Hematopoietic multipotent progenitor cell treated with erythropoietin and hydrocortisone succinate and interleukin-3 and kit ligand, for 8 days (in vitro differentiated cells): ENCODE data around the gene RBM3.

Experiments used
- DNase-seq: peaks from one replicate; pipeline ENCODE4 v3.0.0-alpha.2; 2015

The RBM3 gene

DNA sequence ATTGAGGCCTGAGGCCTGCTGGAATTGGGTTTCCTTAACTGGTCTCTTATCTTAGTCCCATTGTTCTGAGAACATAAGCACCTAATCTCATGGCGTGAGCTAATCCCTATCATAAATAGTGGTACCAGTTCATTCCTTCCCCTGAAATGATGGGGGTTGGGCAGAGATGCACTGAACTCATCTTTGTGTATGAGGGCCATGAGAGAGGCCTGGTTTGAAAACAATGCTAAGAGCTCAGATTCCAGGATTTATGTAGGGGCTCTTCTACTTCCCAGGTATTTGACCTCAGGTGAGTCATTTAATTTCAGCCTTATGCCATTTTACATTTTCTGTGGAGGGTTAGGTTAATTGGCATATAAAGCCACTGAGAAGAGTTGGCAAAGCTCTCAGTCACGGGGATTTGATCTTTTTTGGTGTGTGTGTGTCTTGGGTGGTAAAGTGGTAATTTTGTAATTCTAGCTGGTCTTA lies 4.4 kb downstream of the RBM3 start:
- DNase-seq, result no peak

DNA sequence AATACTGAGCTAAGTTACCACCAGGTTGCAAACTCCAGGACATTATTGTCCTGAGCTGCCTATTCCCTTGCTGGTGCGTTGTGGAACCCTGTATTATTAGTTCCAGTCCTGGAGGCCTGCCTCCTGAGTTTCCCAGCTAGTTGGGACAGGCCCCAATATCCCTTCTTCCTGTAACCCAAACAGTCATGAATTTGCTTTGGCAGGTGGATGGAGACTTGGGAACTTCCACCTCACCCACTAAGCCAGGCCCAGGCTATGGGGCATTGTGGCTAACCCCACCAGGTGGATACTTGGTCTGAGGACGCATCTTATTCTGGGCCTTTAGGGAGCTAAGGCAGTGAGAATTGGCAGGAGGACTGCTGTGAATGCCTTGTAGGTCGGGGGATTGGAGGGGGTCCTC lies 5.0 kb downstream of the RBM3 start:
- no peak for DNase-seq

DNA sequence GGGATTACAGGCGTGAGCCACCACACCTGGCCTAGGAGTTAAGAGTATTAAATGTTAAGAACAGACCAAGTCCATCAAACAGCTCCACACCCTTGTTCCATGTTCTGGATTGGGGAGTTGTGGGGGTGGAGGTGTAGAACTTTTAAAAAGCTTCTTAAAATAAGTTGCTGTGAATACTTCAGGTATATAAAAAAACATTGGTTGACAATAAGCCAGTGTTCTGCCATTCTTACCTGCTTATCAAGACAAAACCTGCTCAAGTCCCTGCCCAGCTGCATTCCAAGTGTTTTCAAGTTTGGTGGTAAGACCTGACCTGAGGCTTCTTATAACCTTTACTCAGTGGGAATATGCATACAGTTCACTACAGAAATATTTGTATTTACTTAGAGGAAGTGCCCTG lies 6.4 kb downstream of the RBM3 start:
- DNase-seq, result no peak

DNA sequence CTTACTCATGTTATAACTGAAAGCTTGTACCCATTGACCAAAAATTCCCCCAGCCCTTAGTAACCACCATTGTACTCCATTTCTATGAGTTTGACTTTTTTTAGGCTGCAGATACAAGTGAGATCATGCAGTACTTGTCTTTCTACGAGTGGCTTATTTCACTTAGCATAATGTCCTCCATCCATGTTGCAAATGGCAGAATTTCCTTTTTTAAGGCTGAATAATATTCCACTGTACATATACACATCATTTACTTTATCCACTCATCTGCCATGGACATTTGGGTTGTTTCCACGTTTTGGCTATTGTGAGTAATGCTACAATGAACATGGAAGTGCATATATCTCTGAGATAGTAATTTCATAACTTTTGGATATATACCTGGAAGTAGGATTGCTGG lies 10.4 kb downstream of the RBM3 start:
- DNase-seq, result no peak

DNA sequence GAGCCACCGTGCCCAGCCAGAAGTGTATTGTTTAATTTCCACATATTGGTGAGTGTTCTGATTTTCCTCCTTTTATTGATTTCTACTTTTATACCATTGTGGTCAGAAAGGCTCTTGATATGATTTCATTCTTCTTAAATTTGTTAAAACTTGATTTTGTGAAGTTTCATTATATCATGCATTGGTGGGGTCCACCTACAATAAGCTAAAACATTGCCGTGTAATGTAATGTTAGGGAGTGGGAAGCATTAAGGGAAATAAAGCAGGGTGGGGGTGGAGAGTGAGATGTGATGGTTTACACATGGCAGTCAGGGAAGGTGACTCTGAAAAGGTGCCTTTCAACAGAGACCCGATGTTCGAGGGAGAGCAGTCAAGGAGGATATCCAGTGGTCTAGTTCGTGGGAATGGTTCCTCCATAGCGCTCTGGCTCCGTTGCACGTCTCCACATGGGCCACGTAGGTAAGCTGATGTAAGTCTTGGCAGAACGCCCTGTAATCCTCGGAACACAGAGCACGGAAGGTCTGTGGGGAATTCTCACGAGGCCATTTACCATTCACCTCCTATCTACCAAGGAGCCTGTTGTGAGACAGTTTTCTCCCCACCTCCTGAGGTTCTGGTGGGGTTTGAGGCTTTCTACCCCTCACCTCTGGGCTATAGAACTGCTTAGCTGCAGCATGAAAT lies 15.3 kb downstream of the RBM3 start:
- DNase-seq, result no peak

DNA sequence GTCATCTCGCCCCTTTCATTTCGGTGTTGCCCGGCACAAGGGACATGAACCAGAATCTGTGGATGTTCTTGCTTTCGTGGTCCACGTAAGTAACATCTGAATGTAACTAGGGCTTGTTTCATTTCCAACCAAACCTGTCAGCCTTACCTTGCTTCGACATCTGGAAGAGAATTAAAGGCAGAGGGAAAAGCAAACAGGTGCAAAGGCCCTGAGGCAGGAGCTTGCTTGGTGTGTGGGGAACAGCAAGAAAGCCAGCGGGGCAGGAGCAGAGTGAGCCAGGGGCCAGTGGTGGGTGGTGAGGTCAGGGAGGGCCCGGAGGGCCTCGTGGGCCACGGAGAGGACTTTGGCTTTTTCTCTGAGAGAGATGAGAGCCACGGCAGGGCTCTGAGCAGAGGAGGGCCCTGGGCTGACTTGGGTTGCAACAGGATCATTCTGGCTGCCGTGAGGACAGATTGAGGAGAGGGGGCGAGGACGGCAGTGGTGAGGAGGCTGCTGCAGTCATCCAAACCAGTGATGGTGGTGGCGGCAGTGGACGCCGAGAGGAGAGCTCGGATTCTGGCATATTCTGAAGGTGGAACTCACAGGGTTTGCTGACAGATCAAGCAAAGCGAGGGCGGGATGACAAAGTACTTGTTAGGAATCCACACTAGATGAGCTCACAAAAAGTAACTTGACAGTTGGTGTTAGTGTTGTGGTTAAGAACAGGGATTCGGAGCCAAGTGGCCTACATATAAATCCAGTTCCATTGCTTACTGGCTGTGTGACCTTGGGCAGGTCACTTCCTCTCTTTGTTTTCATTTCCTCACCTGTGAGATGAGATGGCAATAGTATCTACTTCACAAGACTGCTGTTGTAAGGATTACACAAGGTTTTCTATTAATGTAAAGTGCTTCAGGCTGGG lies 16.2 kb downstream of the RBM3 start:
- no peak for DNase-seq

DNA sequence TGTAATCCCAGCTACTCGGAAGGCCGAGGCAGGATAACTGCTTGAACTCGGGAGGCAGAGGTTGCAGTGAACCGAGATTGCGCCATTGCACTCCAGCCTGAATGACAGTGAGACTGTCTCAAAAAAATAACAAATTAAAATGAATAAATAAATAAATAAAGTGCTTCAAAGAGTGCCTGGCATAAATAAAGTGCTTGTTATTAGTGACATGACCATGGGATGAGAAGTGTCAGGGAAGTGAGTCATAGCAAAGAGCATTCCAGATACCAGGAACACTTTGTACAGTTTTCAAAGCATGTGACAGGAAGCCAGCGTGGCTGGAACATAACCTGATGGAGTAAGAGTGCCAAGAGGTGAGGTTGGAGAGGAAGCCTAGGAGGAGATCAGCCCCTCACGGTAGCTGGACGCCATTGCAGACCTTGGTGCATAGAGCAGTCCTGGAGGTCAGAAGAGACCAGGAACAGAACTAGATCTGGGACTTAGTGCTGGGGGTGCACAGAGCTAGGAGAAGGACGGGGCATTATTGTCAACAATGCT lies 17.0 kb downstream of the RBM3 start:
- no peak for DNase-seq

DNA sequence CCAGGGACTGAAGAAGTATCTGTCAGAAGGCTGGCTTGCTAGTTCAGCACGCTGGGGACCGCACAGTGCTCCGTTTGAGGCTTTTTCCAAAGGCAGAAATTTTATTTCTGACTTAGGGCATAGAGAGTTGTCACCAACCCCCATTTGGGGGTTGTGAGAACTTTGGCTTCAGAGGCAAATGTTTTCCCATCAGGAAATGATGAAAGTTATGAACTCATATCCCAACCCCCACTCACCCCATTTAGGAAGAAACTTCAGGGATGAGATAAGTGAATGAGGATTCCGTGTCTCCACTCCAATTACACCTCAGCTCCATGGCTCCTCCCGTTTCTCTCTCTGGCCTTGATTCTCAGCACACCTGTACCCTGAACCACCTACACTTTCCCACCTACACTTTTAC lies 18.7 kb downstream of the RBM3 start:
- no peak for DNase-seq

DNA sequence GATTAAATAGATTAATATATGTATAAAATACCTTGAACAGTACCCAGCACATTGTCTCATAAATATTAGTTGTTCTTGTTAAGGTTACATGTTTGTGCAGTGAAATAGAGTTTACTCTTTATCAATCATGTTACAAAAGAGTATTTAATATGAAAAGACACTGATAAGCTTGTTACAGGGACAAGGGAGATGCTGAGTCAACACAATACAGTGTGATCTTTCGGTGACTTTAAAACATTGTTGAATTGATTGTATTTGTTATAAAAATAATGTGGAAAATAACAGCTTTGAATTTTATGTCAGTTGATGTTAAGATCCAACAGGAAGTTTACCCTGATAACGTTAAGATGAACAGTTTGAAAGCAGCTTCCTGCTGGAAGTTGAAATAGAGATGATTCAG lies 21.6 kb downstream of the RBM3 start:
- peak; percentile 23 for DNase-seq

DNA sequence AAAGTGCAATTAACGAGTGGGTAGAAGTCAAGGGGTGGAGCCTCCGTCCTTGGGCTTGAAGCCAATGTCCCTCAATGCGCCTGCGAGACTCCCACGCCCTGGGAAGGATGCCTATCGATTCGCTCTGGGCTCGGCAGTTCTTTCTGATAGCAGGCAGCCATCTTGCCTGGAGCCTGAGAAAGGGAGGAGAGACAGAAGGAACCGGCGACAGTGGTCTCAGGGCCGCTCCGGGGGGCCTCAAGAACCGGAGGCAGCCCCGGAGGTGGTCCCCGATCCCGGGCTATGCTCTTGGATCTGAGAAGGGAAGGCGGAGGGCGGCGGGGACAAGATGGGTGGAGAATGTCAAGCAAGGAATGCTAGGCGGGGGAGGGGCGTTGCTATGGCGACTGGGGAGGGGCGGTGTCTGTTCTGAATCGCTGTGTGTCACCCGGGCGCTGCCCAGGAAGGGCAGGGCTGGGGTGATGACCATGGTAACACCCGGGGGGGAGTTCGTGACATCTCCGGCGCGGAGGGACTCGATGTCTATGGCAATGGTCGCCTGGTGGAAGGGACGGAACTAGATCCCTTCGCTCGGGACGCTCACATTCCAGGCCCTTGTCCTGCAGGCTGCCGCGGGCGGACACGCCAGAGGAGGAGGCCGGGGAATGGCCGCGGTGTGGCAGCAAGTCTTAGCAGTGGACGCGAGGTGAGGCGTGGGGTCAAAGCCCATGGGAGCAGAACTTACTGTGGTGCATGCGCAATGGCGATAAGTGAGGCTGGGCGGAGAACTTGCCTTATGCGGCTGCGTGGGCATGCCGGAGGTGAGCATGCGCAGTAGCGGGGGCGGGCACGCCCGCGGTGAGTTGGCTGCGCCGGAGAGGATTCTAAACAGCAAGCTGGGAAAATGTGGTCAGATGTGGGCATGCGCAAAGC lies 23.3 kb downstream of the RBM3 start, which contains the start of gene WDR13:
TSS of gene WDR13 (plus strand) at position 140 of the 912 bp plus-strand sequence. CDS start at position 645, 505 bp downstream.
- DNase-seq, result peak; percentile 95

DNA sequence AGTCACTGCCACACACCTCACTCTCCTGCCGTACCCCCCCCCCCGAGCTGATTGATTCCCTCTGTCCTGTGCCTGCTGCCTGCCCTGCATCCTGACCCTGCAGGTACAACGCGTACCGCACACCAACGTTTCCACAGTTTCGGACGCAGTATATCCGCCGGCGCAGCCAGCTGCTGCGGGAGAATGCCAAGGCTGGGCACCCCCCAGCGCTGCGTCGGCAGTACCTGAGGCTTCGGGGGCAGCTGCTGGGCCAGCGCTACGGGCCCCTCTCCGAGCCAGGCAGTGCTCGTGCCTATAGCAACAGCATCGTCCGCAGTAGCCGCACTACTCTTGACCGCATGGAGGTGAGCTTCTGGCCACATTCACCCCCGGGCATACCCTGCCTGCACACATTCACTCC lies 24.3 kb downstream of the RBM3 start:
- no peak for DNase-seq

DNA sequence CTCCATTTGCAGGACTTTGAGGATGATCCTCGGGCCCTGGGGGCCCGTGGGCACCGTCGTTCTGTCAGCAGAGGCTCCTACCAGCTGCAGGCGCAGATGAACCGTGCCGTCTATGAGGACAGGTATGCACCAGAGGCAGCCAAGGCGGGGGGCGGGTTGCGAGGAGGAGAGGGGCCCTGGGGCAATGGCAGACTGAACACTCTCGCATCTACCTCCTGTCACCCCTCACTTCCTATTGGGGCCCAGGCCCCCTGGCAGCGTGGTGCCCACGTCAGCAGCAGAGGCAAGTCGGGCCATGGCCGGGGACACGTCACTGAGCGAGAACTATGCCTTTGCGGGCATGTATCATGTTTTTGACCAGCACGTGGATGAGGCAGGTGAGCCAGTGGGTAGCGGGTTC lies 25.1 kb downstream of the RBM3 start:
- no peak for DNase-seq

DNA sequence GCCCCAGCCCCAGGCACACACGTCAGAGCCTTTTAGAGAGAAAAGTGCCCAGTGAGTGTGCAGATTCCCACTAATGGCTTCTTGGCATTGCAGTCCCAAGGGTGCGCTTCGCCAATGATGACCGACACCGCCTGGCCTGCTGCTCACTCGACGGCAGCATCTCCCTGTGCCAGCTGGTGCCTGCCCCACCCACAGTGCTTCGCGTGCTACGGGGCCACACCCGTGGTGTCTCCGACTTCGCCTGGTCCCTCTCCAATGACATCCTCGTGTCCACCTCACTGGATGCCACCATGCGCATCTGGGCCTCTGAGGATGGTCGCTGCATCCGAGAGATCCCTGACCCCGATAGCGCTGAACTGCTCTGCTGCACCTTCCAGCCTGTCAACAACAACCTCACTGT lies 25.9 kb downstream of the RBM3 start:
- DNase-seq, result no peak

DNA sequence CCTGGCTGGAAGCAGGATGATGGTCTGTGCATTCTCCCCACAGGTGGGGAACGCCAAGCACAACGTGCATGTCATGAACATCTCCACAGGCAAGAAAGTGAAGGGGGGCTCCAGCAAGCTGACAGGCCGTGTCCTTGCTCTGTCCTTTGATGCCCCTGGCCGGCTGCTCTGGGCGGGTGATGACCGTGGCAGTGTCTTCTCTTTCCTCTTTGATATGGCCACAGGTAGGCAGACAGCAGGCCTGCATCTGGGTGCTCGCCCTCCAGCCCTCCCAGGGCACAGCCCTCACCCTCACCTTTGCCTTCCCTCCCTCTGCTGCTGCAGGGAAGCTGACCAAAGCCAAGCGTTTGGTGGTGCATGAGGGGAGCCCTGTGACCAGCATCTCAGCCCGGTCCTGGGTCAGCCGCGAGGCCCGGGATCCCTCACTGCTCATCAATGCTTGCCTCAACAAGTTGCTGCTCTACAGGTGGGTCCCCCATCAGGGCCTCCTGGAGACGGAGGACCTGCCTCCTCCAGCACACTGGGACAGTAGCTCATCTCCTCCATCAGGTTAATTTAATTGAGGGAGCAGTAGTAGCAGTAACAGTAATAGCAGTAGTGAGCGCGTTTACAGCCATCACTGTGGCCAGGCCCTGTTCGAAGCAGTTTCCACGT lies 27.6 kb downstream of the RBM3 start:
- DNase-seq, result no peak

DNA sequence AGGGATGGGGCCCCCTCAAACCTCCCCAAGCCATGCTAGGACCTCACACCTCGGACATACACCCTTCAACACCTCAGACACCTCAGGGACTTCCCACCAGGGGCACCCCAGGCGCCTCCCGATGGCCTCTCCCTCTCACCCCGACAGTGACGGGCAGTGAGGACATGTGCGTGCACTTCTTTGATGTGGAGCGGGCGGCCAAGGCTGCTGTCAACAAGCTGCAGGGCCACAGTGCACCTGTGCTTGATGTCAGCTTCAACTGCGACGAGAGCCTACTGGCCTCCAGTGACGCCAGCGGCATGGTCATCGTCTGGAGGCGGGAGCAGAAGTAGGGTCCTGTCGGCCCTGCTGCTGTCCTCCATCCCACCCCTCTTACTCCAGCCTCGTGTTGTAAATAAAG lies 30.4 kb downstream of the RBM3 start:
- no peak for DNase-seq

DNA sequence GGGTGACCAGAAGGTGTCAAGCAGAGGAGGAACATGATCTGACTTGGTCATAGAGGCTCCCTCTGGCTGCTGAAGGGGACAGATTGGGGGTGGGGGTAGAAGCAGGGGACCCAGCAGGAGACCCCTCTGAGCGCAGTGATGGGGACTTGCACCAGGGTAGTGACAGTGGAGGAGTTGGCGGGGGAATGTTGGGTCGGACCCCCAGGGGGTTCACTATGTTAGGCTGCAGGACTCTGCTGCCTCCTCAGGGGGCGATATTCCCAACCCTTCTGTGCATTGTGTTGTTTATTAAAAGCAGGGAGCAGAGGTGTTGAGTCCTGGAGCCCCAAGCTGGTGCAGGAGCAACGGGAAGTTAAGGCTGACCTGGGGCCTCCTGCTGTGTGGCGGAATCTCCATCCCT lies 31.8 kb downstream of the RBM3 start:
- no peak for DNase-seq

DNA sequence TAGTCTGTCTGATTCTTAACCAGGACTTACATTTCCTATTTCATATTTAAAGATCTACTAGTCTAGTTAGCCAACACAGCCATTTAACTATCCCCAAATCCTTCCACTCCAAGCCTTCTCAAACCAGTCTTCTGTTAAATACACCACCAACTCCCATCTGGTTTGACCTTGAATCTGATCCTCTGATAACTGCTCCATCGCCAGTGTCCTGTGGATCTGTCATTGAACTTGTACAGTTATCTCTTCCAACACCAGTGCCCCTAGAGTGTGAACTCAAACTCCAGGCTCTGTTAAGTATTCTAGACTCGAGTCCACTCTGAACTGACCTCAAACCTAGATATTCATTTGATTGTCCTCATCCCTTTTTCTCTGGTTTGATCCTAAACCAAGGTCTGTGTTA lies 37.4 kb downstream of the RBM3 start:
- DNase-seq, result no peak

DNA sequence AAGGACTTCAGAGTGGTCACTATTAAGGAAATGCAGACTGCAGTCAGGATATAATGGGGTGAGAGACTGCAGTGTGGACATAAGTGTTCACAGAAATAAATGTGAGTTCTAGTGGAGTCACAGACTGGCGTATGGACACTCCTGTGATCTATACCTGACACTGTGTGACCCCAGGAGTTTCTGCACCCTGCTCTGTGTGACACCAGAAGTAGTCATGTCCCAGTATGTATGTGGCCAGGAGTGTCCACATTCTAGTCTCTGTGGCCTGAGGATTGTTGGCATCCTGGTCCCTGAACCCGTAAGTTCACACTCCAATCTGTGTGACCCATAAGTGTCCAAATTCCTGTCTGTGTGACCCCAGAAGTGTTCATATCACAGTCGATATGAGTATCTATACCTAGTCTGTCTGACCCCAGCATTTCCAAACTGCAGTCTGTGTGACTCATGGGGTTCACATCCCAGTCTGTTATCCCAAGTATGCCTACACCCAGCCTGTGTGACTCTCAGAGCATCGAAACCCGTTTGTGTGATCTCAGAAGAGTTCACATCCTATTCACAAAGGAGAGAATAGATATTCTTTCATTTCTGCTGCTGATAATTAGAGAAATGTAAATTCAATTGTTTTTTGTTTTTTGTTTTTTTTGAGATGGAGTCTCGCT lies 39.3 kb downstream of the RBM3 start:
- DNase-seq, result no peak

DNA sequence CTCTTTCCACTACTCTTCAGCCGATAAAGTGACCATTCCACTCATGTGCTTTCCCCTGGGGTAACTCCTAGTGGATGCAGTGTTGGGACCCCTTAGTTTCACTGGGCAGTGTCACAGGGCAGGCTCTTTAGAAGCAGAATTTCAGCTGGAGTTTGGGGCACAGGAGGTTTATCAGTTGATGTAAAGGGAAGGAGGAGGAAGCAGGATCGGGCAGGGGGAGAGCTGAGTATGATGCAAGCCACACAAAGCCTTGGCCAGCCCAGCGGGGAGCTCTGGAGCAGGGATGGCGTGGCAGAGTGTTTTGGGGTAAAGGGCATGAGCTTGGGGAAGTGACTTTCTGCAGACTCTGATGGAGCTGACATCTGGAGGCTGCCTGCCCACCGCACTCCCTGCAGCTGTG lies 42.3 kb downstream of the RBM3 start:
- DNase-seq, result no peak

DNA sequence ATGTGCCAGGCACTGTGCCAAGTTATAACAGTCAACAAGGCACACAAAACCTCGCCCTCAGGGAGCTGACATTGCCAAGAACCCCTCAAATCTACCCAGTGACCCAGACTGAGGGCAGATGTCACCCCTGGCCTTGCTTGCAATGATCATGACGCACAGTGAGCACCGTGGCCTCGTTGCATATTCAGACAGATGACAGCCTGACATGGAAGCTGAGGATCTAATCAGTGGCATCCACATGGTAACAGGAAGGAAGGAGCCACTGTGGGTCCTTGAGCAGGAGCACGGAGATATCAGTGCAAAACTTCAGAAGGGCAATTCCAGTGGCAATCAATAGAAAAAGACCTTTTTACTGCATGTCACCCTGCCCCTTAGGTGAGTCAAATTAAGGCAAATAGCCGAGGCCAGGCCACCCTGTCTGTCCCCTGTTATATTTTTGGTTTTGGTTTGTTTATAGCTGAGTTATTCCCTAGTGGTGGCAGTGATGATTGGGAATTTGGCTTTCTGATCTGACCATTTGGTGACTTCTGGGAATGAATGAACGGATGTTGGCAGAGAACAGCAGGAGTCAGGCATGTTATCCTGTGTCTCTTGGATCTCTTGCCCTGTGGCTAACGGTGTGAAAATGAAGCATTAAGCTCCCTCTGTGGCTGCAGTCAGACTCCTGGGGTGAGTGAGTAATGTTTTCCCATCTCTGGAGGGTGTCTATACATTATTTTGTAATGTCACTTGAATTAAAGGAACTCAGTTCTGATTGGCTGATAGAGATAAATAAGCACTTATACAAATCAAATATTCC lies 43.5 kb downstream of the RBM3 start:
- peak; percentile 83 for DNase-seq
